Ovary (tissue), 3 donors: Measurements from ENCODE around the gene TFF2.

ENCODE experiments used
- CTCF ChIP-seq, 3 donors: fragments of 450-650 bp in 2 of 3; fragments of 200-600 bp in 1 of 3; IDR thresholded peaks; one replicate each; pipeline versions ENCODE4 v1.5.1 to v1.8.0; 2016 to 2022; ENCODE audit warnings: antibody characterized with exemption in 3 of 3, mild to moderate bottlenecking in 1 of 3
- EP300 ChIP-seq: sonication (generic); formaldehyde crosslinking; IDR thresholded peaks from one replicate; pipeline ENCODE4 v1.6.1; 2017; ENCODE audit warnings: antibody characterized with exemption
- POLR2A ChIP-seq: fragments of 450-650 bp; IDR thresholded peaks from one replicate; pipeline ENCODE4 v1.6.1; 2017; ENCODE audit warnings: antibody characterized with exemption, mild to moderate bottlenecking, moderate library complexity
- donor health status: DM: no; HTN: no; CAD: no.

- TF ChIP-seq CTCF (IDR thresholded peaks at IDR 0.05) (no peak), POLR2A (no peak), EP300 (no peak)
These were observed 38.1 kb downstream of the TFF2 start for GRCh38 chr21:42312626-42313104.
